ENCODE measurements around the gene ORM2.

- TF ChIP-seq CTCF (IDR thresholded peaks at IDR 0.05; ENCODE audit: low read depth, low read length, poor library complexity, severe bottlenecking) (no peak), EZH2phosphoT487 (IDR thresholded peaks at IDR 0.05; ENCODE audit: borderline replicate concordance, low read length) (no peak)
These were observed 32.7 kb downstream of the ORM2 start for GRCh38 chr9:114362394-114362793.

Data from DOHH2 (cell line).